Mononuclear cell (primary cell): ENCODE results near the gene GLP1R. TPM values are rescaled to one million over a fixed set of nuclear protein-coding genes. Genes with fewer than 3 reads are reported as not detected.

ENCODE experiments used
- H3K27me3 ChIP-seq: 2 replicates; pipeline ENCODE4 v1.6.0; 2011; ENCODE audit warnings: low read length, control low read depth; ENCODE audit not compliant: insufficient read depth
- H3K4me1 ChIP-seq: 2 replicates; pipeline ENCODE4 v1.5.1; 2011; ENCODE audit warnings: mild to moderate bottlenecking, low read length, control low read depth; ENCODE audit not compliant: insufficient read depth
- H3K4me3 ChIP-seq: 2 replicates; pipeline ENCODE4 v1.5.1; 2011; ENCODE audit warnings: mild to moderate bottlenecking, low read length, moderate library complexity
- H3K9me3 ChIP-seq: 2 replicates; pipeline ENCODE4 v1.5.1; 2011; ENCODE audit warnings: low read depth, mild to moderate bottlenecking, control low read depth, low read length
- total RNA-seq: library from RNA; depleted of rRNA; stranded (reverse); fragments of >200 nt; gene quantifications from one replicate; pipeline ENCODE4 v1.2.3, GENCODE V29; 2012

The GLP1R gene
- 0.10 TPM for total RNA-seq

GRCh38 chr6:39048481-39049399, at the start of gene GLP1R:
Gene GLP1R (plus strand): TSS chr6:39048781. CDS start chr6:39048841, 60 bp downstream.
- Histone ChIP-seq H3K9me3 (no peaks in the 10 kb centered on the region), H3K4me1 (peaks cover 3% of the 10 kb centered on the region), H3K4me3 (no peak within 1 kb of the TSS), H3K27me3 (peaks cover 22% of the 10 kb centered on the region)

- peaks cover 47% of the 10 kb centered on the region for H3K27me3 ChIP-seq
- no peak overlapping the region for H3K4me3 ChIP-seq
- no peaks in the 10 kb centered on the region for H3K4me1 ChIP-seq
- H3K9me3 ChIP-seq = no peaks in the 10 kb centered on the region
Observed at GRCh38 chr6:39003072-39003471, 45.5 kb upstream of the GLP1R start.

GRCh38 chr6:39003492-39003891, 45.1 kb upstream of the GLP1R start:
- no peaks in the 10 kb centered on the region for H3K9me3 ChIP-seq
- H3K4me3 ChIP-seq = no peak overlapping the region
- H3K4me1 ChIP-seq = no peaks in the 10 kb centered on the region
- peaks cover 51% of the 10 kb centered on the region for H3K27me3 ChIP-seq

- Histone ChIP-seq H3K27me3 (peaks cover 47% of the 10 kb centered on the region), H3K9me3 (no peaks in the 10 kb centered on the region)
Observed at GRCh38 chr6:39004801-39005200, 43.8 kb upstream of the GLP1R start.

GRCh38 chr6:39005774-39006173, 42.8 kb upstream of the GLP1R start:
- Histone ChIP-seq H3K4me1 (no peaks in the 10 kb centered on the region), H3K9me3 (no peaks in the 10 kb centered on the region), H3K27me3 (peaks cover 45% of the 10 kb centered on the region), H3K4me3 (no peak overlapping the region)

More at GRCh38 chr6:39004801-39005200, 43.8 kb upstream of the GLP1R start:
- no peak overlapping the region for H3K4me3 ChIP-seq
- H3K4me1 ChIP-seq = no peaks in the 10 kb centered on the region

GRCh38 chr6:39007575-39007974, 41.0 kb upstream of the GLP1R start:
- no peaks in the 10 kb centered on the region for H3K4me1 ChIP-seq
- no peak overlapping the region for H3K4me3 ChIP-seq
- peaks cover 43% of the 10 kb centered on the region for H3K27me3 ChIP-seq
- no peaks in the 10 kb centered on the region for H3K9me3 ChIP-seq

- H3K27me3 ChIP-seq = peaks cover 33% of the 10 kb centered on the region
- no peaks in the 10 kb centered on the region for H3K9me3 ChIP-seq
- H3K4me1 ChIP-seq = no peaks in the 10 kb centered on the region
- H3K4me3 ChIP-seq = no peak overlapping the region
Observed at GRCh38 chr6:39008737-39009136, 39.8 kb upstream of the GLP1R start.

- Histone ChIP-seq H3K4me1 (no peaks in the 10 kb centered on the region), H3K9me3 (no peaks in the 10 kb centered on the region), H3K4me3 (no peak overlapping the region), H3K27me3 (peaks cover 30% of the 10 kb centered on the region)
Observed at GRCh38 chr6:39009476-39009875, 39.1 kb upstream of the GLP1R start.

GRCh38 chr6:39016839-39017546, 31.6 kb upstream of the GLP1R start:
- Histone ChIP-seq H3K4me1 (no peaks in the 10 kb centered on the region), H3K9me3 (no peaks in the 10 kb centered on the region), H3K4me3 (no peak overlapping the region), H3K27me3 (no peaks in the 10 kb centered on the region)

GRCh38 chr6:39017547-39017880, 31.1 kb upstream of the GLP1R start:
- Histone ChIP-seq H3K4me1 (no peaks in the 10 kb centered on the region), H3K27me3 (no peaks in the 10 kb centered on the region), H3K4me3 (no peak overlapping the region), H3K9me3 (no peaks in the 10 kb centered on the region)

- Histone ChIP-seq H3K4me3 (no peak overlapping the region), H3K27me3 (no peaks in the 10 kb centered on the region), H3K9me3 (no peaks in the 10 kb centered on the region), H3K4me1 (no peaks in the 10 kb centered on the region)
Observed at GRCh38 chr6:39018103-39018502, 30.5 kb upstream of the GLP1R start.

GRCh38 chr6:39020136-39020535, 28.4 kb upstream of the GLP1R start:
- H3K27me3 ChIP-seq = no peaks in the 10 kb centered on the region
- H3K4me3 ChIP-seq = no peak overlapping the region
- no peaks in the 10 kb centered on the region for H3K4me1 ChIP-seq
- H3K9me3 ChIP-seq = no peaks in the 10 kb centered on the region

GRCh38 chr6:39021041-39021440, 27.5 kb upstream of the GLP1R start:
- Histone ChIP-seq H3K27me3 (no peaks in the 10 kb centered on the region), H3K4me3 (no peak overlapping the region), H3K9me3 (no peaks in the 10 kb centered on the region), H3K4me1 (no peaks in the 10 kb centered on the region)

GRCh38 chr6:39021779-39022178, 26.8 kb upstream of the GLP1R start:
- Histone ChIP-seq H3K4me1 (no peaks in the 10 kb centered on the region), H3K27me3 (peaks cover 3% of the 10 kb centered on the region), H3K9me3 (no peaks in the 10 kb centered on the region), H3K4me3 (no peak overlapping the region)

- Histone ChIP-seq H3K27me3 (peaks cover 3% of the 10 kb centered on the region), H3K9me3 (no peaks in the 10 kb centered on the region), H3K4me3 (no peak overlapping the region), H3K4me1 (no peaks in the 10 kb centered on the region)
Observed at GRCh38 chr6:39026175-39026574, 22.4 kb upstream of the GLP1R start.
